HG03103 (cell line): ENCODE results near the gene MTA1.
A peak's percentile ranks its signal among the peaks of the same experiment; 100 is the strongest.

ENCODE experiments used
- ATAC-seq: cut with Tn5 transposase; IDR thresholded peaks from one replicate; pipeline ENCODE4 v1.9.1; 2021; ENCODE audit warnings: low read depth; ENCODE audit not compliant: unreplicated experiment

The MTA1 gene

GRCh38 chr14:105484069-105484996, 64.7 kb downstream of the MTA1 start:
- no peak for ATAC-seq

GRCh38 chr14:105484997-105485393, 65.4 kb downstream of the MTA1 start:
- no peak for ATAC-seq

GRCh38 chr14:105485739-105486162, 66.1 kb downstream of the MTA1 start:
- ATAC-seq: no peak

- ATAC-seq: no peak
These were observed 66.7 kb downstream of the MTA1 start, which contains the start of gene CRIP1 for GRCh38 chr14:105486163-105486973. Gene CRIP1, plus strand, starts transcription at chr14:105486886. Its CDS starts 374 bp downstream, at chr14:105487260.

- no peak for ATAC-seq
These were observed 67.4 kb downstream of the MTA1 start for GRCh38 chr14:105486974-105487448.

GRCh38 chr14:105487449-105487985, 67.9 kb downstream of the MTA1 start:
- no peak for ATAC-seq

GRCh38 chr14:105487986-105488777, 68.6 kb downstream of the MTA1 start:
- ATAC-seq: no peak

- ATAC-seq: no peak
These were observed 69.3 kb downstream of the MTA1 start for GRCh38 chr14:105488781-105489541.

- ATAC-seq: no peak
These were observed 70.1 kb downstream of the MTA1 start for GRCh38 chr14:105489542-105490266.

GRCh38 chr14:105490267-105490571, 70.6 kb downstream of the MTA1 start:
- ATAC-seq: no peak

- ATAC-seq: peak; percentile 52
These were observed 71.1 kb downstream of the MTA1 start, which contains the start of gene TEDC1 for GRCh38 chr14:105490572-105491365. Gene TEDC1, plus strand, starts transcription at chr14:105491246. Its CDS starts 130 bp downstream, at chr14:105491376.

GRCh38 chr14:105491366-105491973, 71.8 kb downstream of the MTA1 start:
- no peak for ATAC-seq

- ATAC-seq: no peak
These were observed 72.7 kb downstream of the MTA1 start for GRCh38 chr14:105492031-105492970.

- ATAC-seq: no peak
These were observed 73.6 kb downstream of the MTA1 start for GRCh38 chr14:105492971-105493871.

GRCh38 chr14:105493921-105494605, 74.4 kb downstream of the MTA1 start:
- no peak for ATAC-seq
